Endothelial cell of umbilical vein (primary cell): ENCODE data around the gene WFIKKN1. TPM values are rescaled to one million over a fixed set of nuclear protein-coding genes. Genes with fewer than 3 reads are reported as not detected.

Experiments
- BruUV-seq: library from RNA; stranded (reverse); fragments of 400-500 nt; replicated peaks from 2 replicates; lab custom pipeline; 2021; lab: Mats Ljungman, UMichigan
- CTCF ChIA-PET: fragments of 300-600, 350-600 bp; sonication (Branson Sonifier 250); formaldehyde crosslinking; loops from one replicate; lab custom pipeline; 2021; ENCODE audit warnings: antibody characterized with exemption, inconsistent platforms; lab: Charles Lee
- POLR2A ChIA-PET: fragments of 300-600, 350-600 bp; sonication (Branson Sonifier 250); formaldehyde crosslinking; loops from one replicate; lab custom pipeline; 2021; ENCODE audit warnings: antibody characterized with exemption, inconsistent platforms; lab: Charles Lee
- DNase-seq: peaks from one replicate; pipeline ENCODE4 v3.0.0-alpha.2; 2011; ENCODE audit warnings: low read depth, low spot score
- FAIRE-seq: peaks from 2 replicates; lab custom pipeline; 2011; peaks lifted over from hg19 to GRCh38; lab: Jason Lieb, UNC
- H2AFZ ChIP-seq: 2 replicates; pipeline ENCODE4 v1.6.0; 2012; ENCODE audit warnings: low read depth, low read length, control low read depth, inconsistent platforms
- H3K27ac ChIP-seq: 2 replicates; pipeline ENCODE4 v1.5.1; 2011; ENCODE audit warnings: low read depth, mild to moderate bottlenecking, control low read depth, low read length, moderate library complexity; ENCODE audit not compliant: insufficient read depth
- H3K27me3 ChIP-seq, 2 experiments: 2 replicates each; pipeline versions ENCODE4 v1.6.0 to v1.6.1; 2011; ENCODE audit warnings: low read length in 2 of 2, mixed read lengths in 1 of 2; ENCODE audit not compliant: control insufficient read depth in 2 of 2, insufficient read depth in 2 of 2
- H3K36me3 ChIP-seq, 2 experiments: 2 replicates in 1 of 2; 3 replicates in 1 of 2; pipeline ENCODE4 v1.5.1; 2011; ENCODE audit warnings: low read length in 2 of 2, mild to moderate bottlenecking in 1 of 2, moderate library complexity in 1 of 2; ENCODE audit not compliant: control insufficient read depth in 2 of 2, insufficient read depth in 2 of 2; ENCODE audit errors: extremely low read depth in 1 of 2
- H3K4me1 ChIP-seq: 3 replicates; pipeline ENCODE4 v1.5.1; 2011; ENCODE audit warnings: mild to moderate bottlenecking, low read length; ENCODE audit not compliant: control insufficient read depth, insufficient read depth; ENCODE audit errors: extremely low read depth
- H3K4me2 ChIP-seq: 2 replicates; pipeline ENCODE4 v1.6.1; 2011; ENCODE audit warnings: low read length, control low read depth, mixed read lengths; ENCODE audit not compliant: insufficient read depth
- H3K4me3 ChIP-seq, 3 experiments: fragments of 200-600 bp in 1 of 3; sonication (generic), shearing (Covaris generic) in 1 of 3; replicated peaks in 1 of 3; 2 replicates each; pipeline ENCODE4 v1.5.1; 2011 to 2016; ENCODE audit warnings: control low read depth in 3 of 3, low read length in 3 of 3, mild to moderate bottlenecking in 2 of 3, inconsistent platforms in 1 of 3, low read depth in 1 of 3, moderate library complexity in 1 of 3; ENCODE audit not compliant: insufficient read depth in 1 of 3
- H3K79me2 ChIP-seq: 2 replicates; pipeline ENCODE4 v1.6.0; 2012; ENCODE audit warnings: low read length, inconsistent platforms; ENCODE audit not compliant: control insufficient read depth, insufficient read depth
- H3K9ac ChIP-seq: replicated peaks from 2 replicates; pipeline ENCODE3; 2011; ENCODE audit warnings: low read length, control low read depth; ENCODE audit not compliant: insufficient read depth; ENCODE audit errors: extremely low read depth
- H3K9me1 ChIP-seq: replicated peaks from 3 replicates; pipeline ENCODE4 v1.6.0; 2011; ENCODE audit warnings: mild to moderate bottlenecking, low read length; ENCODE audit not compliant: control insufficient read depth, insufficient read depth; ENCODE audit errors: extremely low read depth
- H3K9me3 ChIP-seq: replicated peaks from 2 replicates; pipeline ENCODE4 v1.5.1; 2012; ENCODE audit warnings: low read length, inconsistent platforms; ENCODE audit not compliant: control insufficient read depth, insufficient read depth
- H4K20me1 ChIP-seq: replicated peaks from 2 replicates; pipeline ENCODE3; 2011; ENCODE audit warnings: mild to moderate bottlenecking, low read length; ENCODE audit not compliant: control insufficient read depth, insufficient read depth; ENCODE audit errors: extremely low read depth
- EZH2 ChIP-seq: IDR thresholded peaks from 2 replicates; pipeline ENCODE4 v1.6.1; 2012; ENCODE audit warnings: borderline replicate concordance, low read depth, mild to moderate bottlenecking, moderate library complexity, low read length, inconsistent platforms; ENCODE audit not compliant: severe bottlenecking
- FOS ChIP-seq: IDR thresholded peaks from 2 replicates; pipeline ENCODE4 v1.6.1; 2011; ENCODE audit warnings: mild to moderate bottlenecking, low read length, moderate library complexity, borderline replicate concordance; ENCODE audit not compliant: insufficient read depth
- GATA2 ChIP-seq: IDR thresholded peaks from 2 replicates; pipeline ENCODE4 v1.7.0; 2011; ENCODE audit warnings: low read depth, mild to moderate bottlenecking, moderate library complexity, mixed read lengths, low read length; ENCODE audit not compliant: insufficient read length, insufficient read depth
- JUN ChIP-seq: IDR thresholded peaks from 2 replicates; pipeline ENCODE4 v1.6.1; 2011; ENCODE audit warnings: borderline replicate concordance, low read depth; ENCODE audit not compliant: insufficient read length, insufficient read depth
- MYC ChIP-seq: IDR thresholded peaks from one replicate; pipeline ENCODE4 v1.6.1; 2011; ENCODE audit warnings: mild to moderate bottlenecking, low read depth, low read length
- POLR2A ChIP-seq: IDR thresholded peaks from 2 replicates; pipeline ENCODE4 v1.6.1; 2012; ENCODE audit warnings: low read depth, mild to moderate bottlenecking, control low read depth, low read length
- POLR2AphosphoS5 ChIP-seq: IDR thresholded peaks from 2 replicates; pipeline ENCODE4 v1.6.1; 2012; ENCODE audit warnings: low read depth, mild to moderate bottlenecking, control low read depth, low read length, moderate library complexity; ENCODE audit not compliant: insufficient read depth
- dilution Hi-C: fragments of 300-500 bp; cut with MboI; formaldehyde crosslinking; loops from one replicate; pipeline ENCODE4 v1.15.0; 2019; ENCODE audit warnings: low sequenced_read_pairs; ENCODE audit not compliant: extremely low pct_ligation_motif_present
- intact Hi-C: fragments of 100-400 bp; cut with micrococcal nuclease; formaldehyde crosslinking; loops from one replicate; pipeline ENCODE4 v1.10.0; 2022
- polyA plus RNA-seq, 4 experiments: library from polyadenylated mRNA; depleted of rRNA in 3 of 4; stranded (reverse) in 3 of 4; unstranded in 1 of 4; fragments of >200 nt; gene quantifications; 2 replicates each; pipeline versions ENCODE4 v1.2.1 to v1.2.3, GENCODE V29; 2011 to 2012; ENCODE audit warnings: missing spikeins in 1 of 4
- total RNA-seq: library from RNA; stranded (reverse); gene quantifications from 2 replicates; pipeline ENCODE4 v1.2.3, GENCODE V29; 2021
- TF ChIP-seq, protein P1 (sequence below), 2 donors: IDR thresholded peaks; 1 replicate in 1 of 2; 2 replicates in 1 of 2; pipeline ENCODE4 v1.5.1; 2011; ENCODE audit warnings: low read length in 2 of 2, mild to moderate bottlenecking in 2 of 2, moderate library complexity in 2 of 2, control low read depth in 1 of 2, inconsistent platforms in 1 of 2, low read depth in 1 of 2; ENCODE audit not compliant: insufficient read depth in 1 of 2; ENCODE audit errors: extremely low read depth in 1 of 2
- TF ChIP-seq, protein P2 (sequence below): IDR thresholded peaks from 2 replicates; pipeline ENCODE4 v1.6.1; 2011; ENCODE audit not compliant: insufficient read depth, insufficient read length

The WFIKKN1 gene
- total and polyA plus RNA-seq, 2 donors (not counting 3 experiments of a cell fraction or from before 2014, with no cell fraction given), result 0.06 to 0.40 TPM

DNA sequence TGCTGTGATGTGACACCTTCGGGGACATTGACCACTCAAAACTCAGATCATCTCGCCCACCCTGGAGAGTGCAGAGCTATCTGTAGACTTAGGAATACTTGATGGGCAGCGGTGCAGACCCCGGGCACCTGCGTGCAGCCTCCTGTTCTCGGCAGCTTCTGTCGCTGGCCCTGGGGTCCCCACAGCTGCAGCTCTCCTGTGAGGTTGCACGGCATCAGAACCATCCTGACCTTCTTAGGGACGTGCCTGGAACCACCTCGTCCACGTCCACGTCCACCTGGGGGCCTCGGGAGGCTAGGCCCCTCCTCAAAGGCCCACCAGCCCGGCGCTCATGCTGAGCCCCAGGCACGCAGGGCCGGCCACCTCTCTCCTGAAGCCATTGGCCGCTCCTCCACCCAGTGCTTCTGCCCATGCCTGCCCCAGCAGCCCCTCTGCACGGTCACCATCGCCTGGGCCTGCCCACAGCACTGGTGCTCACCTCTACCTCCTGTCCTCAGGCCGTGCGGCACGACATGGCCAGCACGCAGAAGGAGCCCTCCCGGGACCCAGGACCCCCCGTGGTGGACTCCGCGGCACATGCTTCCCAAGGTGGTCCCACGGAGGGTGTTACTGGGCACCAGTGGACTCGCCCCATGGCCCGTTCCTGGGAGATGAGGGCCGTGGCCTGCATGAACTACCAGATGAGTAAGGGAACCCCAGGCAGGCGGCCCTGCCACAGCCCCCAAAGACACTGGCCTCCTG is 2.3 kb upstream of the WFIKKN1 start:
- BruUV-seq, result no TSS peak
- H3K27me3 ChIP-seq, result no peaks in the 10 kb centered on the region
- no peaks in the 10 kb centered on the region for H4K20me1 ChIP-seq
- H3K9ac ChIP-seq, result no peak overlapping the region
- H3K9me1 ChIP-seq, result no peaks in the 10 kb centered on the region
- FAIRE-seq (no peak), DNase-seq (no peak)
- no peaks in the 10 kb centered on the region for H3K79me2 ChIP-seq
- CTCF ChIA-PET, result no interaction called here
- H3K4me2 ChIP-seq, result no peak overlapping the region
- no peak for TF ChIP-seq EZH2
- no peak for TF ChIP-seq GATA2
- TF ChIP-seq MYC, result no peak
- TF ChIP-seq POLR2AphosphoS5, result no peak
- H3K9me3 ChIP-seq, result no peaks in the 10 kb centered on the region
- H2AFZ ChIP-seq, result no peak overlapping the region
- intact Hi-C loops (no loop called here), dilution Hi-C loops (no loop called here)
- H3K4me3 ChIP-seq, result no peak overlapping the region
- POLR2A ChIA-PET, result no interaction called here
- H3K36me3 ChIP-seq, result peaks cover 0 to 5% of the 10 kb centered on the region in 2 experiments
- peaks cover 3% of the 10 kb centered on the region for H3K4me1 ChIP-seq
- no peak overlapping the region for H3K27ac ChIP-seq

DNA sequence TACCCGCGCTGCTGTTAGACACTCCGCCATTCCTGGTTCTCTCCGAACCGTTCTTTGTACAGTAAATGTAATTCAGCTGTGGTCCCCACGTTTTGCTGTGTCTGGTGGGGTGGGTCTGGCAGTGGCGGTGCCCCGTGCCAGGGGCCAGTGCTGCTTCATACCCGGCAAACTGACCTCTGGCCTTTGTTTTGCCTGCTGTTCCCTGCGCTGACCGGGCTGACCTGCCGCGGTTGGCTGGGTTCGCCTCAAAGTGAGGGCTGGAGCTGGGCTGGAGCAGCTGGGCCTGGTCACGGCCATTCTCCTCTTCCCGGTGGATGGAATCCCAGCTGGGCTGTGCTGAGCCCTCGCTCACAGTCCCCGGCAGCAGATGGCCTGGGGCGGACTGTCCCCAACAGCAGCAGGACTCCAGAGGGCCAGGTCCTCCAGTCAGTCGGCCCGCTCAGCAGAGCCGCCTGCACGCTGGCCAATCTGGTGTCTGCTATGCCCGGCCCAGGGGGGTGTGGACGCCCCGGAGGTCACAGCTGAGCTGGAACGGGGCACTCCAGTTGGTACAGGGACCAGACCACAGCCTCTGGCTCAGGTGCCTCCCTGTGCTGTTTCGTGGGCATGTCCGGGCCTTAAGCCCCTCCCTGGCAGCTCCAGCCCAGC is 1.5 kb upstream of the WFIKKN1 start:
- H3K9me1 ChIP-seq, result no peaks in the 10 kb centered on the region
- TF ChIP-seq POLR2AphosphoS5 (no peak), EZH2 (no peak), MYC (no peak), JUN (no peak), GATA2 (no peak), FOS (no peak), POLR2A (no peak)
- TF ChIP-seq, protein P1, sequence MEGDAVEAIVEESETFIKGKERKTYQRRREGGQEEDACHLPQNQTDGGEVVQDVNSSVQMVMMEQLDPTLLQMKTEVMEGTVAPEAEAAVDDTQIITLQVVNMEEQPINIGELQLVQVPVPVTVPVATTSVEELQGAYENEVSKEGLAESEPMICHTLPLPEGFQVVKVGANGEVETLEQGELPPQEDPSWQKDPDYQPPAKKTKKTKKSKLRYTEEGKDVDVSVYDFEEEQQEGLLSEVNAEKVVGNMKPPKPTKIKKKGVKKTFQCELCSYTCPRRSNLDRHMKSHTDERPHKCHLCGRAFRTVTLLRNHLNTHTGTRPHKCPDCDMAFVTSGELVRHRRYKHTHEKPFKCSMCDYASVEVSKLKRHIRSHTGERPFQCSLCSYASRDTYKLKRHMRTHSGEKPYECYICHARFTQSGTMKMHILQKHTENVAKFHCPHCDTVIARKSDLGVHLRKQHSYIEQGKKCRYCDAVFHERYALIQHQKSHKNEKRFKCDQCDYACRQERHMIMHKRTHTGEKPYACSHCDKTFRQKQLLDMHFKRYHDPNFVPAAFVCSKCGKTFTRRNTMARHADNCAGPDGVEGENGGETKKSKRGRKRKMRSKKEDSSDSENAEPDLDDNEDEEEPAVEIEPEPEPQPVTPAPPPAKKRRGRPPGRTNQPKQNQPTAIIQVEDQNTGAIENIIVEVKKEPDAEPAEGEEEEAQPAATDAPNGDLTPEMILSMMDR (IDR thresholded peaks at IDR 0.05; ENCODE audit: extremely low read depth in 1 of 2, insufficient read depth in 1 of 2, low read depth in 1 of 2, low read length in 2 of 2), result no peak
- TF ChIP-seq, protein P2, sequence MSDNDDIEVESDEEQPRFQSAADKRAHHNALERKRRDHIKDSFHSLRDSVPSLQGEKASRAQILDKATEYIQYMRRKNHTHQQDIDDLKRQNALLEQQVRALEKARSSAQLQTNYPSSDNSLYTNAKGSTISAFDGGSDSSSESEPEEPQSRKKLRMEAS, result no peak
- DNase-seq, result no peak
- H3K36me3 ChIP-seq, result peaks cover 0 to 5% of the 10 kb centered on the region in 2 experiments
- dilution Hi-C loops, result no loop called here
- no peak overlapping the region for H3K9ac ChIP-seq
- ChIA-PET CTCF (no interaction called here), POLR2A (no interaction called here)
- H3K4me3 ChIP-seq, result no peak overlapping the region
- H3K79me2 ChIP-seq, result no peaks in the 10 kb centered on the region
- intact Hi-C loops, result no loop called here
- H3K4me1 ChIP-seq, result peaks cover 3% of the 10 kb centered on the region
- no peaks in the 10 kb centered on the region for H3K9me3 ChIP-seq
- no peaks in the 10 kb centered on the region for H3K27me3 ChIP-seq
- no peak for FAIRE-seq
- no peak overlapping the region for H2AFZ ChIP-seq
- BruUV-seq, result no TSS peak
- H3K27ac ChIP-seq, result no peak overlapping the region
- H4K20me1 ChIP-seq, result no peaks in the 10 kb centered on the region
- H3K4me2 ChIP-seq, result no peak overlapping the region
